ENCODE measurements around the gene CBFB.

CBFB gene

DNA sequence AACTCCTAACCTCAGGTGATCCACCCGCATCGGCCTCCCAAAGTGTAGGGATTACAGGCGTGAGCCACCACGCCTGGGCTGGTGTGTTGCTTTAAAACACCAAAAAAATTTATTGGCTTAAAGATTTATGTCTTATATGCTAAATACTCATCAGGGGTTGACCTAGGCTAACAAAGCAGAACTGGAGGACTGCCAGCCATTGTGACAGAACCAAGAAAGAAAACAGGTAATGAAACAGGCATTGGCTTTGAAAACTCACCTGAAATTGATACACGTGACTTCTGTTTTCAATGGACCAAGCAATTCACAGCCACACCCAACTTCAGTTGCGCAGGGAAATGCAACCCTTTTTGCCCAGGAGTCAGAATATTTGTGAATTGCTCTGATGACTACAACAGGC is 75.9 kb downstream of the CBFB start:
- DNase-seq = no peak
- H3K9me3 ChIP-seq (ENCODE audit: control insufficient read depth, low read length) = no peaks in the 10 kb centered on the region
- peaks cover 5% of the 10 kb centered on the region for H3K4me1 ChIP-seq (ENCODE audit: control insufficient read depth, insufficient read depth, low read length, poor library complexity, severe bottlenecking)
- H3K27me3 ChIP-seq (replicated peaks; ENCODE audit: control insufficient read depth, insufficient read depth, low read length, poor library complexity, severe bottlenecking) = no peaks in the 10 kb centered on the region
- no peak overlapping the region for H3K27ac ChIP-seq (ENCODE audit: insufficient read depth, low read length, poor library complexity, severe bottlenecking)
- no peaks in the 10 kb centered on the region for H3K36me3 ChIP-seq (ENCODE audit: control insufficient read depth, insufficient read depth, low read length)
- H3K4me3 ChIP-seq (ENCODE audit: insufficient read depth, low read depth, low read length, poor library complexity, severe bottlenecking) = no peak overlapping the region

- Histone ChIP-seq H3K27ac (ENCODE audit: insufficient read depth, low read length, poor library complexity, severe bottlenecking) (no peak overlapping the region), H3K4me3 (ENCODE audit: insufficient read depth, low read depth, low read length, poor library complexity, severe bottlenecking) (no peak overlapping the region), H3K36me3 (ENCODE audit: control insufficient read depth, insufficient read depth, low read length) (no peaks in the 10 kb centered on the region), H3K4me1 (ENCODE audit: control insufficient read depth, insufficient read depth, low read length, poor library complexity, severe bottlenecking) (peaks cover 5% of the 10 kb centered on the region), H3K9me3 (ENCODE audit: control insufficient read depth, low read length) (no peaks in the 10 kb centered on the region), H3K27me3 (replicated peaks; ENCODE audit: control insufficient read depth, insufficient read depth, low read length, poor library complexity, severe bottlenecking) (no peaks in the 10 kb centered on the region)
- no peak for DNase-seq
These were observed 76.3 kb downstream of the CBFB start for GRCh38 chr16:67105246-67105645.

GRCh38 chr16:67105881-67106280 is 76.9 kb downstream of the CBFB start:
- H3K9me3 ChIP-seq (ENCODE audit: control insufficient read depth, low read length) = no peaks in the 10 kb centered on the region
- H3K36me3 ChIP-seq (ENCODE audit: control insufficient read depth, insufficient read depth, low read length) = no peaks in the 10 kb centered on the region
- H3K27me3 ChIP-seq (replicated peaks; ENCODE audit: control insufficient read depth, insufficient read depth, low read length, poor library complexity, severe bottlenecking) = no peaks in the 10 kb centered on the region
- peaks cover 10% of the 10 kb centered on the region for H3K4me1 ChIP-seq (ENCODE audit: control insufficient read depth, insufficient read depth, low read length, poor library complexity, severe bottlenecking)
- H3K4me3 ChIP-seq (ENCODE audit: insufficient read depth, low read depth, low read length, poor library complexity, severe bottlenecking) = no peak overlapping the region
- H3K27ac ChIP-seq (ENCODE audit: insufficient read depth, low read length, poor library complexity, severe bottlenecking) = no peak overlapping the region
- DNase-seq = no peak

- no peak for DNase-seq
- Histone ChIP-seq H3K36me3 (ENCODE audit: control insufficient read depth, insufficient read depth, low read length) (no peaks in the 10 kb centered on the region), H3K9me3 (ENCODE audit: control insufficient read depth, low read length) (no peaks in the 10 kb centered on the region), H3K27ac (ENCODE audit: insufficient read depth, low read length, poor library complexity, severe bottlenecking) (no peak overlapping the region), H3K27me3 (replicated peaks; ENCODE audit: control insufficient read depth, insufficient read depth, low read length, poor library complexity, severe bottlenecking) (no peaks in the 10 kb centered on the region), H3K4me1 (ENCODE audit: control insufficient read depth, insufficient read depth, low read length, poor library complexity, severe bottlenecking) (peaks cover 15% of the 10 kb centered on the region), H3K4me3 (ENCODE audit: insufficient read depth, low read depth, low read length, poor library complexity, severe bottlenecking) (no peak overlapping the region)
These were observed 79.5 kb downstream of the CBFB start for GRCh38 chr16:67108489-67108888.

DNA sequence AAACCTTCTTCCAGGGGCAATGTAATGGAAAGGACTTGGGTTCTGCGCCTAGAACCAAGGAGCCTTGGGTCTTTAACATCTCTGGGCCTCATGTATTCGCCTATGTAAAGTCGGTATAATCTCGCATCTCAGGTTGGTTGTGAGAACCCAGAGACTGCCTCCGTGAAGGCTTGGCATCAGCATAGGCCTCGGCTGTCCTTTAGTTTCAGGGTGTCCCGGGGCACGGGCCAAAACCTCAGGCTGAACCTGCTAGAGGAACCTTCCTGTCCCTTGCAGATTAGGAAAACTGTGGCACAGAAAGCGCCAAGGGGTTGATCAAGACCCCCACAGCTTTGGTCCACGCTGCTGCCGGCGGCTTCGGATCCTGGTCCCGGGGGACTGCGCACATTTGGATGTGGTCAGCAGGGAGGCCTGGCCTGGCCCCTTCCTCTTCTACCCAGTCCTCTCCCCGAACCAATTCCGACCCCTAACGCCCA is 80.0 kb downstream of the CBFB start:
- no peak overlapping the region for H3K27ac ChIP-seq (ENCODE audit: insufficient read depth, low read length, poor library complexity, severe bottlenecking)

GRCh38 chr16:67109407-67110135 is 80.6 kb downstream of the CBFB start, which contains the start of gene PHAF1:
Gene PHAF1, plus strand, starts transcription at chr16:67109941. Its CDS starts 235 bp downstream, at chr16:67110176.
- Histone ChIP-seq H3K27me3 (replicated peaks; ENCODE audit: control insufficient read depth, insufficient read depth, low read length, poor library complexity, severe bottlenecking) (no peaks in the 10 kb centered on the region), H3K27ac (ENCODE audit: insufficient read depth, low read length, poor library complexity, severe bottlenecking) (peak within 1 kb of the TSS; percentile 49), H3K4me3 (ENCODE audit: insufficient read depth, low read depth, low read length, poor library complexity, severe bottlenecking) (peak within 1 kb of the TSS; percentile 84), H3K36me3 (ENCODE audit: control insufficient read depth, insufficient read depth, low read length) (no peaks in the 10 kb centered on the region), H3K9me3 (ENCODE audit: control insufficient read depth, low read length) (no peaks in the 10 kb centered on the region), H3K4me1 (ENCODE audit: control insufficient read depth, insufficient read depth, low read length, poor library complexity, severe bottlenecking) (peaks cover 15% of the 10 kb centered on the region)
- peak; percentile 91 to 93 (median 92) for DNase-seq

More for the DNA sequence above, 80.0 kb downstream of the CBFB start:
- peaks cover 15% of the 10 kb centered on the region for H3K4me1 ChIP-seq (ENCODE audit: control insufficient read depth, insufficient read depth, low read length, poor library complexity, severe bottlenecking)
- no peaks in the 10 kb centered on the region for H3K27me3 ChIP-seq (replicated peaks; ENCODE audit: control insufficient read depth, insufficient read depth, low read length, poor library complexity, severe bottlenecking)
- DNase-seq = no peak
- peak overlapping the region; percentile 84 for H3K4me3 ChIP-seq (ENCODE audit: insufficient read depth, low read depth, low read length, poor library complexity, severe bottlenecking)
- H3K36me3 ChIP-seq (ENCODE audit: control insufficient read depth, insufficient read depth, low read length) = no peaks in the 10 kb centered on the region
- H3K9me3 ChIP-seq (ENCODE audit: control insufficient read depth, low read length) = no peaks in the 10 kb centered on the region

DNA sequence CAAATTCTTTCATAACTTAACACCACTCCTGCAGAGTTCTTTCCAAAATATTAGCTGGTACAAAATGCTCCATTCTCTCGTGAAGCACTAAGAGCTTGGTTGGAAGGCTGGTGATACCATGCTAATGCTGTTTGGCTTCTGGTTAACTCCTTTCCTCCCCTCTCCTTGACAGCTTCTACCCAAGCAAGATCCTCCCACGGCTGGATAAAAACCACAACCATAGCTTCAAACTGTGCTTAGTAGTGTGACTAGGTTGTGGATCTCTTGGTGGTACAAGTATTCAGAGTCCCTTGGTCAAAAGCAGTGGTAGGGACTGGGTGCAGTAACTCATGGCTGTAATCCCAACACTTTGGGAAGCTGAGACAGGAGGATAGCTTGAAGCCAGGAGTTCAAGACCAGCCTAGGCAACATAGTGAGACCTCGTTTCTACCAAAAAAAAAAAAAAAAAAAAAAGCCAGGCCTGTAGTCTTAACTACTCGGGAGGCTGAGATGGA is 83.0 kb downstream of the CBFB start:
- DNase-seq = no peak

DNA sequence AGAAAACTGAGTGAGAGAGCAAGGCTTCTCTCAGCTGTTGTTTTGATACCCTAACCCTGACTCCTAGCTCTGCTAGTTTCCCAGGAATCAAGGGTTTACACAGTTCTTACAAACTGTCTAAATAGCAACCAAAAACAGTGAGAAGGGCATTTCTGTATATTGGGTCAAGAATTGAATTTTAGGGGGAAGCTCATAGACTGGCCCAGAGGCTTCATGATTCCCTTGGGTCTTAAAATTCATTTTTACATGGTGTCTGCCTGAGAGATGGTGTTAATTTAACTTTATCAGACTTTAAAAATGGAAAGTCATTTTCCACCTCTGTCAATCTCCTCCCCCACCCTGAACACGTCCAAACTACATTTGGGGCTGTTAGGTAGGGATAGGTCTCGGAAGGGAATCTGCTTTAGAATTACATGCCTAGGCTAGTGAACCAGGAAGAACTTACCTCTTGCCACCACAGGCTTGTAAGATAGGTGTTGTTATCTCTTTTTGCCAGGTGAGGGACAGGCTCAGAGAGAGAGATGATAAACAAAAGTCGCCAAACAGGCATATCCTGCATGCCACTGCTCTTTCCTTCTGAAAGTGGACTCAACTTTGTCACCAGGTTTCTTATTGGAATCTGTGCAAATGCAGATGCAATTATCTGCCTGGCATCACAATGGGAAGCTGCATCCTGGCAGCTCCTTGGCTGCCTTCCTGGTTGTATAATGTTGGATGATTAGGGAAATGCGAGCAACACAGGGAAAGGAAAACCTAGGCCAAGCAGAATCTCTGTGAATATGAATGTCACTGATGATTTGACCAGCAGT is 83.8 kb downstream of the CBFB start:
- peaks cover 15% of the 10 kb centered on the region for H3K4me1 ChIP-seq (ENCODE audit: control insufficient read depth, insufficient read depth, low read length, poor library complexity, severe bottlenecking)
- H3K27ac ChIP-seq (ENCODE audit: insufficient read depth, low read length, poor library complexity, severe bottlenecking) = no peak overlapping the region
- no peaks in the 10 kb centered on the region for H3K36me3 ChIP-seq (ENCODE audit: control insufficient read depth, insufficient read depth, low read length)
- H3K27me3 ChIP-seq (replicated peaks; ENCODE audit: control insufficient read depth, insufficient read depth, low read length, poor library complexity, severe bottlenecking) = no peaks in the 10 kb centered on the region
- no peak for DNase-seq
- no peaks in the 10 kb centered on the region for H3K9me3 ChIP-seq (ENCODE audit: control insufficient read depth, low read length)
- no peak overlapping the region for H3K4me3 ChIP-seq (ENCODE audit: insufficient read depth, low read depth, low read length, poor library complexity, severe bottlenecking)

More for the DNA sequence above, 83.0 kb downstream of the CBFB start:
- Histone ChIP-seq H3K4me3 (ENCODE audit: insufficient read depth, low read depth, low read length, poor library complexity, severe bottlenecking) (no peak overlapping the region), H3K27ac (ENCODE audit: insufficient read depth, low read length, poor library complexity, severe bottlenecking) (no peak overlapping the region), H3K4me1 (ENCODE audit: control insufficient read depth, insufficient read depth, low read length, poor library complexity, severe bottlenecking) (peaks cover 15% of the 10 kb centered on the region), H3K27me3 (replicated peaks; ENCODE audit: control insufficient read depth, insufficient read depth, low read length, poor library complexity, severe bottlenecking) (no peaks in the 10 kb centered on the region), H3K36me3 (ENCODE audit: control insufficient read depth, insufficient read depth, low read length) (no peaks in the 10 kb centered on the region), H3K9me3 (ENCODE audit: control insufficient read depth, low read length) (no peaks in the 10 kb centered on the region)

- Histone ChIP-seq H3K27ac (ENCODE audit: insufficient read depth, low read length, poor library complexity, severe bottlenecking) (no peak overlapping the region), H3K27me3 (replicated peaks; ENCODE audit: control insufficient read depth, insufficient read depth, low read length, poor library complexity, severe bottlenecking) (no peaks in the 10 kb centered on the region), H3K4me3 (ENCODE audit: insufficient read depth, low read depth, low read length, poor library complexity, severe bottlenecking) (no peak overlapping the region), H3K36me3 (ENCODE audit: control insufficient read depth, insufficient read depth, low read length) (no peaks in the 10 kb centered on the region), H3K4me1 (ENCODE audit: control insufficient read depth, insufficient read depth, low read length, poor library complexity, severe bottlenecking) (peaks cover 10% of the 10 kb centered on the region), H3K9me3 (ENCODE audit: control insufficient read depth, low read length) (no peaks in the 10 kb centered on the region)
- DNase-seq = no peak
These were observed 85.8 kb downstream of the CBFB start for GRCh38 chr16:67114793-67115192.

GRCh38 chr16:67115639-67116038 is 86.7 kb downstream of the CBFB start:
- Histone ChIP-seq H3K27ac (ENCODE audit: insufficient read depth, low read length, poor library complexity, severe bottlenecking) (no peak overlapping the region), H3K4me1 (ENCODE audit: control insufficient read depth, insufficient read depth, low read length, poor library complexity, severe bottlenecking) (peaks cover 6% of the 10 kb centered on the region), H3K36me3 (ENCODE audit: control insufficient read depth, insufficient read depth, low read length) (peaks cover 8% of the 10 kb centered on the region), H3K4me3 (ENCODE audit: insufficient read depth, low read depth, low read length, poor library complexity, severe bottlenecking) (no peak overlapping the region), H3K27me3 (replicated peaks; ENCODE audit: control insufficient read depth, insufficient read depth, low read length, poor library complexity, severe bottlenecking) (no peaks in the 10 kb centered on the region), H3K9me3 (ENCODE audit: control insufficient read depth, low read length) (no peaks in the 10 kb centered on the region)
- DNase-seq = no peak
